Measurements from ENCODE around the gene FERMT2.

The FERMT2 gene

DNA sequence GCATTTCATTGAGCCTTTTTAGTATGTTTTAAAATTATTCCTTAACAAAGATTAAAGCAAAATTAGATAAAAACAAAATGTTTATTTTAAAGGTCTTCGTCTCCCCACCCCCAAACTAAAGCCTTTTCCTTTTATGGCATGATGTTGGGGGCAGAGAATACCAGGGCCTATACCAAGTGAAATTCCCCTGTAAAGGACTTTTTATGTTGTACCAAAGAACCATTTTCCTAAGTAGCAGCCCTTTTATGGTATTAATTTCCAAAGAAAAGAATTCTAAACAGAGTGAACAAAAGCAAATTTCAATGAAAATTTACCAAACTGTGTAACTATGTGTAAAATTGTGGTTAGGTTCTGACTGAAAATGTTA is 87.5 kb downstream of the FERMT2 start:
- DNase-seq (ENCODE audit: low spot score) (no peak), ATAC-seq (ENCODE audit: low read depth) (no peak)
- no peaks in the 10 kb centered on the region for H3K9me3 ChIP-seq (ENCODE audit: severe bottlenecking)
- peaks cover 10% of the 10 kb centered on the region for H3K4me1 ChIP-seq (ENCODE audit: insufficient read depth, poor library complexity, severe bottlenecking)
- H3K36me3 ChIP-seq (ENCODE audit: low read depth): peaks cover 96% of the 10 kb centered on the region
- no peak overlapping the region for H3K27ac ChIP-seq (ENCODE audit: poor library complexity, severe bottlenecking)
- H3K27me3 ChIP-seq (ENCODE audit: insufficient read depth, poor library complexity, severe bottlenecking): no peaks in the 10 kb centered on the region
- no peak overlapping the region for H3K4me3 ChIP-seq (ENCODE audit: severe bottlenecking)
- TF ChIP-seq, protein P1, sequence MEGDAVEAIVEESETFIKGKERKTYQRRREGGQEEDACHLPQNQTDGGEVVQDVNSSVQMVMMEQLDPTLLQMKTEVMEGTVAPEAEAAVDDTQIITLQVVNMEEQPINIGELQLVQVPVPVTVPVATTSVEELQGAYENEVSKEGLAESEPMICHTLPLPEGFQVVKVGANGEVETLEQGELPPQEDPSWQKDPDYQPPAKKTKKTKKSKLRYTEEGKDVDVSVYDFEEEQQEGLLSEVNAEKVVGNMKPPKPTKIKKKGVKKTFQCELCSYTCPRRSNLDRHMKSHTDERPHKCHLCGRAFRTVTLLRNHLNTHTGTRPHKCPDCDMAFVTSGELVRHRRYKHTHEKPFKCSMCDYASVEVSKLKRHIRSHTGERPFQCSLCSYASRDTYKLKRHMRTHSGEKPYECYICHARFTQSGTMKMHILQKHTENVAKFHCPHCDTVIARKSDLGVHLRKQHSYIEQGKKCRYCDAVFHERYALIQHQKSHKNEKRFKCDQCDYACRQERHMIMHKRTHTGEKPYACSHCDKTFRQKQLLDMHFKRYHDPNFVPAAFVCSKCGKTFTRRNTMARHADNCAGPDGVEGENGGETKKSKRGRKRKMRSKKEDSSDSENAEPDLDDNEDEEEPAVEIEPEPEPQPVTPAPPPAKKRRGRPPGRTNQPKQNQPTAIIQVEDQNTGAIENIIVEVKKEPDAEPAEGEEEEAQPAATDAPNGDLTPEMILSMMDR (IDR thresholded peaks at IDR 0.05; ENCODE audit: poor library complexity, severe bottlenecking): no peak

DNA sequence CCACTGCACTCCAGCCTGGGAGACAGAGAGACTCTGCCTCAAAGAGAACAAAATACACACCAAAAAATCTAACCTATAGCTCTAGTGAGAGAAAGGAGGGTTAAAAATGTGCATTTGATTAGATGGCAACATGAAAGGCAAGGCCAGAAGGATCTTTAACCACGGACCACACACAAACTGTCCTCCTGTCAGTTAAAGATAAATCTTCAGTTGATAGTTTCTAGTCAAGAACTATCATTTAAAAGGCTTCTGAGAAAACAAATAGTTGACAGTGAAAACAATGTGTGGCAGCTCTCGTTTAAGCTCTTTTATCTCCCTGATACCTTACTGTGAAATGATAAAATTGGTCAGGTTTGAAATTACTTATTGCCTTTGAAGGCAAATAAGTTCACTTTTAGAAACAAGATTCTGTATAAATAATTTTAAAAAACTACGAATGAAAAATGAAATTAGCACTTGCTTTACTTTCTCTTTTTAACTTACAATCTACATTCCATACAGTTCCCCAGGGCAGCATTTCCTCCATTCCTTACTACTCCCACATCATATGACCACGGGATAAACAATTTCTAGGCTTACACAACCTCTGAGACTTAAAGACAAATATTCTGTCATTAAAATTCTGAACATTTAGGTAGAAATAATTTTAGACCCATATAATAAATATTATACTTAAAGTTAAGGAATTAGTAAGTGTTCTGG is 88.1 kb downstream of the FERMT2 start:
- DNase-seq (ENCODE audit: low spot score) (no peak), ATAC-seq (ENCODE audit: low read depth) (peak; percentile 59; the same call in 1 of the 3 replicates)
- peaks cover 10% of the 10 kb centered on the region for H3K4me1 ChIP-seq (ENCODE audit: insufficient read depth, poor library complexity, severe bottlenecking)
- no peak overlapping the region for H3K4me3 ChIP-seq (ENCODE audit: severe bottlenecking)
- no peak overlapping the region for H3K27ac ChIP-seq (ENCODE audit: poor library complexity, severe bottlenecking)
- no peaks in the 10 kb centered on the region for H3K27me3 ChIP-seq (ENCODE audit: insufficient read depth, poor library complexity, severe bottlenecking)
- peaks cover 96% of the 10 kb centered on the region for H3K36me3 ChIP-seq (ENCODE audit: low read depth)
- H3K9me3 ChIP-seq (ENCODE audit: severe bottlenecking): no peaks in the 10 kb centered on the region
- TF ChIP-seq, protein P1 (IDR thresholded peaks at IDR 0.05; ENCODE audit: poor library complexity, severe bottlenecking): no peak

DNA sequence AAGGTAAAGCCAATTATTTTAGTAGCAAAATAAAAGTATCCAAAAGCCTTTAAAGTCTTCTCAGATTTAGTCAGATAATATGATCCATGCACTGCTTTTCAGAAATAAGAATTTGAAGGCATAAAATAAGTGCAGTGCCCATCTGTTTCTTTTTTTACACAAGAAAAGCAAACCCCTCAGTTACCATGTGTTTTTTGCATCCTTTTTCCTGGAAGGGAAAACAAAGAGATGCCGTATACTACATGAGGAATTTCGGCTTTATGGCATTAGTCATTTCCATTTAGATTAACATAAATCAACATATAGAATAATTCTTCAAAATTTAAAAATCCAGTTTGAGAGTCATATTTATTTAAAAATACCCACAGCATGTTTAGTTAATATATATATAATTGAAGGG is 89.4 kb downstream of the FERMT2 start:
- DNase-seq (ENCODE audit: low spot score) (no peak), ATAC-seq (ENCODE audit: low read depth) (no peak)
- Histone ChIP-seq H3K4me1 (ENCODE audit: insufficient read depth, poor library complexity, severe bottlenecking) (peaks cover 10% of the 10 kb centered on the region), H3K36me3 (ENCODE audit: low read depth) (peaks cover 98% of the 10 kb centered on the region), H3K27ac (ENCODE audit: poor library complexity, severe bottlenecking) (no peak overlapping the region), H3K4me3 (ENCODE audit: severe bottlenecking) (no peak overlapping the region), H3K9me3 (ENCODE audit: severe bottlenecking) (no peaks in the 10 kb centered on the region), H3K27me3 (ENCODE audit: insufficient read depth, poor library complexity, severe bottlenecking) (no peaks in the 10 kb centered on the region)
- TF ChIP-seq, protein P1 (IDR thresholded peaks at IDR 0.05; ENCODE audit: poor library complexity, severe bottlenecking): no peak

DNA sequence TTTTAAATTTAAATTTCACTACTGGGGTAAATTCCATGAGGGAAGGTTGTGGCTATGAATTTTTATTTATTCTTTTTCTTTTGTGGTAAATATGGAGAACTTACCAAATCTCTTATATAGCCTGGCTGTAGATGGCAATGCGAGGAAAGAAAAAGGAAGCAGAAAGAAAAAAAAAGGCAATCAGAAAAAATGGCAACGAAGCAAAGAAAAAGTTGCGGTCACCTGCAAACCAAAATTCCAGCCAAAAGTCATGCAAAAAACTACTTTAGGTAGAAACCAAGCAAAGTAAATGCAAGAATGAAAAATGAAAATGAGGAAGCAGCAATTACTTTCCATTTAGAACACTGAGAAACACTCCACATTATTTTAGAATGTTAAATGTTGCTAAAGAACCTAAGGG is 89.9 kb downstream of the FERMT2 start:
- TF ChIP-seq, protein P1 (IDR thresholded peaks at IDR 0.05; ENCODE audit: poor library complexity, severe bottlenecking): no peak
- no peak for ATAC-seq (ENCODE audit: low read depth)
- H3K4me3 ChIP-seq (ENCODE audit: severe bottlenecking): no peak overlapping the region
- no peaks in the 10 kb centered on the region for H3K27me3 ChIP-seq (ENCODE audit: insufficient read depth, poor library complexity, severe bottlenecking)
- no peak for DNase-seq (ENCODE audit: low spot score)
- H3K4me1 ChIP-seq (ENCODE audit: insufficient read depth, poor library complexity, severe bottlenecking): peaks cover 10% of the 10 kb centered on the region
- no peaks in the 10 kb centered on the region for H3K9me3 ChIP-seq (ENCODE audit: severe bottlenecking)
- no peak overlapping the region for H3K27ac ChIP-seq (ENCODE audit: poor library complexity, severe bottlenecking)
- peaks cover 98% of the 10 kb centered on the region for H3K36me3 ChIP-seq (ENCODE audit: low read depth)

DNA sequence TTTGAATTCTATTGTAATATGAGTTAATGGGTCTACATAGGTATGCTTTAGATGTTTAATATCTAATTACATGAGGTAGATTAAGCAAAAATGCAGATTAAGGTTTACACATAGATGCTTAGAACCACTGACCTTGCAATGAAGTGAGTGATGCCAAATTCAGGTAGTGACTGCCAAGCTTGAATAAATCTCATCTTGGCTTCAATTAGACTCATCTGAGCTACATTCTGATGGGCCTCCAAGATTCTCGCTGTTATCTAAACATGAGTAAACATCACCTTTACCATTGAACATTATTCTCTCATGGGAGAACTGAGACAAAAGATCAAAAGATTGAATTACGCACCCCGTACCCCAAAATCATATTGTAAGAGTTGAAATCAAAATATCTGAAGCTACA is 90.6 kb downstream of the FERMT2 start:
- peaks cover 91% of the 10 kb centered on the region for H3K36me3 ChIP-seq (ENCODE audit: low read depth)
- DNase-seq (ENCODE audit: low spot score) (no peak), ATAC-seq (ENCODE audit: low read depth) (no peak)
- TF ChIP-seq, protein P1 (IDR thresholded peaks at IDR 0.05; ENCODE audit: poor library complexity, severe bottlenecking): no peak
- H3K9me3 ChIP-seq (ENCODE audit: severe bottlenecking): no peaks in the 10 kb centered on the region
- H3K27ac ChIP-seq (ENCODE audit: poor library complexity, severe bottlenecking): no peak overlapping the region
- peaks cover 10% of the 10 kb centered on the region for H3K4me1 ChIP-seq (ENCODE audit: insufficient read depth, poor library complexity, severe bottlenecking)
- no peak overlapping the region for H3K4me3 ChIP-seq (ENCODE audit: severe bottlenecking)
- no peaks in the 10 kb centered on the region for H3K27me3 ChIP-seq (ENCODE audit: insufficient read depth, poor library complexity, severe bottlenecking)

All from RWPE2 (cell line).